K562 (cell line): ENCODE results near the gene PTGIS. TPM values are rescaled to one million over a fixed set of nuclear protein-coding genes. Genes with fewer than 3 reads are reported as not detected.

ENCODE experiments used
- ATAC-seq: fragments of 200-7000 bp; cut with Tn5 transposase; 3 replicates; pipeline ENCODE4 v1.9.1; 2020; ENCODE audit warnings: moderate library complexity
- BruUV-seq: library from RNA; stranded (reverse); fragments of 400-500 nt; replicated peaks from 2 replicates; lab custom pipeline; 2021; lab: Mats Ljungman, UMichigan
- CTCF ChIA-PET: fragments of 300-600 bp; formaldehyde crosslinking; extraction: SDS; loops from one replicate; lab custom pipeline; 2021; ENCODE audit warnings: low intra/inter-chr PET ratio; lab: Yijun Ruan, JAX
- POLR2A ChIA-PET: fragments of 300-600, 350-650 bp; sonication (Branson Sonifier 250); formaldehyde crosslinking; extraction: SDS; loops from one replicate; lab custom pipeline; 2021; ENCODE audit warnings: antibody characterized with exemption, inconsistent platforms; lab: Yijun Ruan, JAX
- DNase-seq, 4 experiments: peaks; one replicate each; pipeline versions ENCODE4 v3.0.0 to v3.0.0-alpha.2; 2011 to 2018; ENCODE audit warnings: low spot score in 3 of 4, mixed read lengths in 3 of 4; ENCODE audit errors: extremely low read depth in 1 of 4
- FAIRE-seq: peaks from 2 replicates; lab custom pipeline; 2011; peaks lifted over from hg19 to GRCh38; lab: Jason Lieb, UNC
- H2AFZ ChIP-seq: 2 replicates; pipeline ENCODE4 v1.6.0; 2011; ENCODE audit warnings: low read depth, low read length, control low read depth, inconsistent platforms
- H3K27ac ChIP-seq: fragments of 200-600 bp; 3 replicates; pipeline ENCODE4 v1.8.0; 2011; ENCODE audit warnings: low read depth, mild to moderate bottlenecking, control low read depth, inconsistent platforms, low read length, moderate library complexity, mixed read lengths; ENCODE audit errors: extremely low read depth
- H3K27me3 ChIP-seq, 2 experiments: fragments of 300-600 bp in 1 of 2; 2 replicates in 1 of 2; 3 replicates in 1 of 2; pipeline versions ENCODE4 v1.6.0 to v1.8.0; 2011; ENCODE audit warnings: inconsistent platforms in 2 of 2, low read length in 2 of 2, mild to moderate bottlenecking in 1 of 2, mixed read lengths in 1 of 2, moderate library complexity in 1 of 2; ENCODE audit not compliant: control insufficient read depth in 2 of 2, insufficient read depth in 2 of 2
- H3K36me3 ChIP-seq: fragments of 300-600 bp; 3 replicates; pipeline ENCODE4 v1.8.0; 2011; ENCODE audit warnings: mild to moderate bottlenecking, low read length, inconsistent platforms; ENCODE audit not compliant: control insufficient read depth, insufficient read depth
- H3K4me1 ChIP-seq, 2 experiments: fragments of 200-600 bp in 1 of 2; replicated peaks in 1 of 2; 2 replicates in 1 of 2; 3 replicates in 1 of 2; pipeline versions ENCODE4 v1.5.1 to v1.8.0; 2011; ENCODE audit warnings: inconsistent platforms in 2 of 2, low read length in 2 of 2, mild to moderate bottlenecking in 1 of 2, mixed read lengths in 1 of 2, moderate library complexity in 1 of 2; ENCODE audit not compliant: control insufficient read depth in 2 of 2, insufficient read depth in 2 of 2
- H3K4me2 ChIP-seq: 2 replicates; pipeline ENCODE4 v1.6.1; 2011; ENCODE audit warnings: low read length, control low read depth, inconsistent platforms, mixed read lengths; ENCODE audit not compliant: insufficient read depth
- H3K4me3 ChIP-seq: fragments of 200-600 bp; sonication (generic), shearing (Covaris generic); 2 replicates; pipeline ENCODE4 v1.5.1; 2016; ENCODE audit warnings: control low read depth, inconsistent platforms
- H3K79me2 ChIP-seq: fragments of 200-600 bp; 3 replicates; pipeline ENCODE4 v1.8.0; 2011; ENCODE audit warnings: low read length, inconsistent platforms; ENCODE audit not compliant: control insufficient read depth, insufficient read depth
- H3K9ac ChIP-seq, 2 experiments: 2 replicates each; pipeline versions ENCODE4 v1.6.0 to v1.6.1; 2011; ENCODE audit warnings: low read depth in 2 of 2, low read length in 2 of 2, control low read depth in 1 of 2, inconsistent platforms in 1 of 2, mild to moderate bottlenecking in 1 of 2, mixed read lengths in 1 of 2; ENCODE audit not compliant: insufficient read depth in 1 of 2
- H3K9me1 ChIP-seq: one replicate; pipeline ENCODE4 v1.6.0; 2011; ENCODE audit warnings: inconsistent platforms, mild to moderate bottlenecking, low read length, moderate library complexity; ENCODE audit not compliant: control insufficient read depth, insufficient read depth
- H3K9me3 ChIP-seq: replicated peaks from 2 replicates; pipeline ENCODE4 v1.5.1; 2011; ENCODE audit warnings: low read depth, low read length, inconsistent platforms; ENCODE audit not compliant: control insufficient read depth, insufficient read depth
- H4K20me1 ChIP-seq: replicated peaks from 2 replicates; pipeline ENCODE4 v1.6.1; 2011; ENCODE audit warnings: low read length, inconsistent platforms, mixed read lengths; ENCODE audit not compliant: control insufficient read depth, insufficient read depth
- ATF7 ChIP-seq: fragments of 450-650 bp; IDR thresholded peaks from 2 replicates; pipeline ENCODE4 v1.7.1; 2014; ENCODE audit warnings: mild to moderate bottlenecking, moderate library complexity
- CEBPB ChIP-seq: fragments of 450-650 bp; IDR thresholded peaks from 2 replicates; pipeline ENCODE4 v1.6.1; 2016; ENCODE audit warnings: missing genetic modification characterization, missing compliant biosample characterization
- CTCF ChIP-seq, 3 experiments: IDR thresholded peaks in 2 of 3; conservative IDR thresholded peaks in 1 of 3; 2 replicates each; pipeline ENCODE4 v1.5.1; 2011 to 2012; ENCODE audit warnings: low read length in 3 of 3, mild to moderate bottlenecking in 3 of 3, control low read depth in 2 of 3, improper control_type of control experiment in 1 of 3, inconsistent platforms in 1 of 3, low read depth in 1 of 3, mixed read lengths in 1 of 3, moderate library complexity in 1 of 3; ENCODE audit not compliant: insufficient read depth in 2 of 3
- JUN ChIP-seq, 2 experiments: sonication (generic) in 1 of 2; formaldehyde crosslinking in 1 of 2; IDR thresholded peaks; 2 replicates each; pipeline versions ENCODE4 v1.6.1 to v1.8.0; 2012 to 2022; ENCODE audit warnings: borderline replicate concordance in 2 of 2, mild to moderate bottlenecking in 2 of 2, improper control_type of control experiment in 1 of 2, low read depth in 1 of 2, low read length in 1 of 2, missing genetic modification reagents in 1 of 2
- JUND ChIP-seq, 2 experiments: IDR thresholded peaks; 2 replicates in 1 of 2; 3 replicates in 1 of 2; pipeline ENCODE4 v1.6.1; 2011; ENCODE audit warnings: borderline replicate concordance in 2 of 2, low read depth in 2 of 2, low read length in 2 of 2, improper control_type of control experiment in 1 of 2, missing biosample characterization in 1 of 2, missing genetic modification characterization in 1 of 2, missing genetic modification reagents in 1 of 2
- NCOA2 ChIP-seq, 2 experiments: fragments of 450-650 bp; IDR thresholded peaks; 2 replicates each; pipeline ENCODE4 v1.6.1; 2018; ENCODE audit warnings: mild to moderate bottlenecking in 2 of 2, moderate library complexity in 1 of 2; ENCODE audit not compliant: partially characterized antibody in 2 of 2
- PCBP1 ChIP-seq: fragments of 200-400 bp; formaldehyde crosslinking; IDR thresholded peaks from 2 replicates; pipeline ENCODE4 v1.6.1; 2018; ENCODE audit warnings: mild to moderate bottlenecking, low read depth, low read length; ENCODE audit not compliant: poor library complexity, severe bottlenecking
- PCBP2 ChIP-seq: fragments of 200-400 bp; formaldehyde crosslinking; IDR thresholded peaks from 2 replicates; pipeline ENCODE4 v1.6.1; 2018; ENCODE audit warnings: low read length, low read depth, mild to moderate bottlenecking, moderate library complexity; ENCODE audit not compliant: poor library complexity, severe bottlenecking
- PHF21A ChIP-seq: fragments of 450-650 bp; IDR thresholded peaks from 2 replicates; pipeline ENCODE4 v1.6.1; 2017; ENCODE audit warnings: low read depth, borderline replicate concordance
- PTRF ChIP-seq: fragments of 450-650 bp; IDR thresholded peaks from 2 replicates; pipeline ENCODE4 v1.6.1; 2016; ENCODE audit warnings: mild to moderate bottlenecking, missing genetic modification characterization, missing compliant biosample characterization
- SAP30 ChIP-seq: fragments of 200-600 bp; sonication (generic); IDR thresholded peaks from 2 replicates; pipeline ENCODE4 v1.6.1; 2012; ENCODE audit warnings: borderline replicate concordance, low read depth, mild to moderate bottlenecking, moderate library complexity, low read length, control low read depth, inconsistent platforms; ENCODE audit not compliant: insufficient read depth, poor library complexity, severe bottlenecking
- TCF7L2 ChIP-seq: fragments of 150-350 bp; IDR thresholded peaks from 2 replicates; pipeline ENCODE4 v1.6.1; 2016; ENCODE audit warnings: low read depth, mild to moderate bottlenecking, low read length, moderate library complexity
- ZNF253 ChIP-seq: fragments of 250-450 bp; sonication (Bioruptor Pico); conservative IDR thresholded peaks from 2 replicates; pipeline ENCODE4 v1.6.1; 2021; ENCODE audit warnings: mild to moderate bottlenecking
- ZNF263 ChIP-seq: sonication (generic); formaldehyde crosslinking; IDR thresholded peaks from 2 replicates; pipeline ENCODE4 v1.8.0; 2022; ENCODE audit warnings: mild to moderate bottlenecking, missing genetic modification reagents, borderline replicate concordance
- ZNF398 ChIP-seq: fragments of 250-450 bp; sonication (Bioruptor Pico); IDR thresholded peaks from 2 replicates; pipeline ENCODE4 v1.8.0; 2021; ENCODE audit warnings: moderate library complexity, mild to moderate bottlenecking, inconsistent platforms
- WGBS: fragments of 100-300 bp; shearing (Covaris generic); methylation state at CpG from one replicate; pipeline ENCODE4 v1.1.6; 2016; ENCODE audit warnings: low coverage, mixed read lengths; ENCODE audit not compliant: insufficient coverage; ENCODE audit errors: missing lambda C conversion rate; 5-methylcytosine and 5-hydroxymethylcytosine counted together
- in situ Hi-C: fragments of 300-500 bp; cut with MboI; formaldehyde crosslinking; loops from 4 replicates; pipeline ENCODE4 v1.15.0; 2018; ENCODE audit warnings: inconsistent platforms, mixed read lengths
- intact Hi-C: fragments of 100-400 bp; cut with micrococcal nuclease; formaldehyde crosslinking; loops from 2 replicates; pipeline ENCODE4 v1.14.2; 2022
- polyA plus RNA-seq, 8 experiments: library from polyadenylated mRNA; depleted of rRNA in 4 of 8; stranded (reverse) in 5 of 8; unstranded in 3 of 8; fragments of >200 nt; fragmentation: Nextera tagmentation in 2 of 8; fragmentation: Illumina TruSeq in 1 of 8; extraction: Ambion mirVana in 2 of 8; extraction: Trizol in 1 of 8; gene quantifications; 2 replicates each; pipeline versions ENCODE4 v1.2.1 to v1.2.3, GENCODE V29; 2011 to 2014; ENCODE audit warnings: inconsistent platforms in 1 of 8, missing spikeins in 1 of 8
- total RNA-seq, 7 experiments: library from RNA; depleted of rRNA in 6 of 7; stranded (reverse); fragments of >200 nt in 6 of 7; fragmentation: Illumina TruSeq in 2 of 7; extraction: Trizol in 2 of 7; gene quantifications; 2 replicates each; pipeline versions ENCODE4 v1.2.1 to v1.2.3, GENCODE V29; 2011 to 2021; ENCODE audit warnings: low replicate concordance in 1 of 7

The PTGIS gene
- total and polyA plus RNA-seq, 9 of the 15 experiments (the other 6 are each of a cell fraction or from before 2014, with no cell fraction given) = not detected

- ATAC-seq = peak; percentile 84
- no peaks in the 10 kb centered on the region; a peak in 1 of 5 replicates for H3K4me1 ChIP-seq
- no peak overlapping the region for H3K27ac ChIP-seq
- no peaks in the 10 kb centered on the region for H3K79me2 ChIP-seq
- no peak overlapping the region for H3K9ac ChIP-seq
- 7% methylated on average over 14 of the region's 14 CpGs for WGBS
- no peaks in the 10 kb centered on the region for H3K36me3 ChIP-seq
- intact Hi-C loops = loop anchor here (1.0 kb wide), 1 partner anchor 174 kb away; no protein-coding TSS in a partner anchor
- ChIA-PET POLR2A (interaction anchor here (0.8 to 1.4 kb wide), 4 partner anchors 9 to 18 kb away, joined by 3 to 8 read pairs (median 4); no protein-coding TSS in a partner anchor), CTCF (interaction anchor here (1.0 to 3.1 kb wide), 4 partner anchors 124 to 176 kb away, joined by 3 to 36 read pairs (median 6); no protein-coding TSS in a partner anchor)
- FAIRE-seq = peak; percentile 87
- in situ Hi-C loops = no loop called here
- H3K9me3 ChIP-seq = no peaks in the 10 kb centered on the region
- no peaks in the 10 kb centered on the region; the same call in 1 of the 2 replicates for H4K20me1 ChIP-seq
- H2AFZ ChIP-seq = no peak overlapping the region
- no TSS peak for BruUV-seq
- no peak overlapping the region for H3K4me2 ChIP-seq
- DNase-seq = peak; percentile 42 to 51 (median 50)
- no peaks in the 10 kb centered on the region for H3K9me1 ChIP-seq
- no peak overlapping the region for H3K4me3 ChIP-seq
- peaks cover 15 to 39% of the 10 kb centered on the region in 2 experiments; a peak in 4 of 5 replicates for H3K27me3 ChIP-seq
- TF ChIP-seq JUND (IDR thresholded peaks at IDR 0.05; ENCODE audit: borderline replicate concordance, low read depth, low read length) (peak; percentile 26; the same call in 1 of the 2 replicates), JUND (tag; IDR thresholded peaks at IDR 0.05; ENCODE audit: borderline replicate concordance, low read depth, low read length) (peak; percentile 46; the same call in 1 of the 3 replicates), NCOA2 (IDR thresholded peaks at IDR 0.05; ENCODE audit: partially characterized antibody in 2 of 2) (no peak), SAP30 (no peak), TCF7L2 (no peak), ATF7 (peak; percentile 81), PCBP2 (no peak), ZNF263 (CRISPR knock-in tag) (no peak), ZNF253 (no peak), JUN (IDR thresholded peaks at IDR 0.05; ENCODE audit: borderline replicate concordance, low read depth, low read length) (0 out of 2 replicates have a peak, but pooled peaks have one; percentile 10), JUN (CRISPR knock-in tag; IDR thresholded peaks at IDR 0.05; ENCODE audit: borderline replicate concordance) (no peak), PTRF (tag) (no peak), CEBPB (peak; percentile 89), CTCF (IDR thresholded peaks at IDR 0.05 in 2 of 3, conservative IDR thresholded peaks at IDR 0.05 in 1 of 3; ENCODE audit: insufficient read depth in 2 of 3, low read depth in 1 of 3, low read length in 3 of 3) (peak; percentile 67 to 72 (median 71)), ZNF398 (CRISPR knock-in tag) (no peak), PCBP1 (no peak), PHF21A (no peak)
These were observed 59.3 kb downstream of the PTGIS start for GRCh38 chr20:49508435-49509199.
